IPS-18c (cell line): ENCODE measurements around the gene ADM2.
"Not testable (repeated sequence)": the region's sequence is repeated elsewhere in the genome, so short reads cannot be mapped to it uniquely, and the experiment has no call there.

Experiments used
- H3K4me3 ChIP-seq: 2 replicates; pipeline ENCODE4 v1.7.0; 2013; ENCODE audit warnings: low read depth, mild to moderate bottlenecking, low read length, moderate library complexity; ENCODE audit not compliant: insufficient read depth
- H3K9me3 ChIP-seq: one replicate; pipeline ENCODE4 v1.6.1; 2013; ENCODE audit warnings: mild to moderate bottlenecking, low read length, moderate library complexity; ENCODE audit not compliant: control insufficient read depth, insufficient read depth

Gene ADM2, protein sequence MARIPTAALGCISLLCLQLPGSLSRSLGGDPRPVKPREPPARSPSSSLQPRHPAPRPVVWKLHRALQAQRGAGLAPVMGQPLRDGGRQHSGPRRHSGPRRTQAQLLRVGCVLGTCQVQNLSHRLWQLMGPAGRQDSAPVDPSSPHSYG

GRCh38 chr22:50481440-50482106 is at the start of gene ADM2:
Gene ADM2 (plus strand): TSS chr22:50481543. CDS start chr22:50481848, 305 bp downstream.
- Histone ChIP-seq H3K4me3 (peak within 1 kb of the TSS; percentile 71), H3K9me3 (no peaks in the 10 kb centered on the region)

- Histone ChIP-seq H3K4me3 (no peak overlapping the region), H3K9me3 (no peaks in the 10 kb centered on the region)
Measured at GRCh38 chr22:50432131-50432876, 49.0 kb upstream of the ADM2 start.

DNA sequence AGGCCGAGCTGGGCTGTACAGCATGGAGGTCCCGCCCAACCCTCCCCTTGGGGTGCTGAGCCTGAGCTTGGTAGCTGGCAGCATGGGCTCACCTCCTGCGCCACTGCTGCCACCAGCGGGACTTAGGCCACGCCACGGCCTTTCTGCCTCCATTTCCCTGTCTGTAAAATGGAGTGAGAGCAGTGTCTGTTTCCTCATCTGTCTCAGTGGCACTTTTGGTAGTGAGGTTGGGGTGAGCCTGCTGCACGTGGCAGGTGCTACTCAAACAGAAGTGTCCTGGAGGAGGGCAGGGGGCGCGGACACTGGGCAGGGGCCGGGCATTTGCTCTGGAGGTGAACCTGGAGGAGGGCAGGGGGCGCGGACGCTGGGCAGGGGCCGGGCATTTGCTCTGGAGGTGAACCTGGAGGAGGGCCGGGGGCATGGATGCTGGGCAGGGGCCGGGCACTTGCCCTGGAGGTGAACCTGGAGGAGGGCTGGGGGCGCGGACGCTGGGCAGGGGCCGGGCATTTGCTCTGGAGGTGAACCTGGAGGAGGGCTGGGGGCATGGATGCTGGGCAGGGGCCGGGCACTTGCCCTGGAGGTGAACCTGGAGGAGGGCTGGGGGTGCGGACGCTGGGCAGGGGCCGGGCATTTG is 48.3 kb upstream of the ADM2 start:
- H3K9me3 ChIP-seq, H3K4me3 ChIP-seq: not testable (repeated sequence)

DNA sequence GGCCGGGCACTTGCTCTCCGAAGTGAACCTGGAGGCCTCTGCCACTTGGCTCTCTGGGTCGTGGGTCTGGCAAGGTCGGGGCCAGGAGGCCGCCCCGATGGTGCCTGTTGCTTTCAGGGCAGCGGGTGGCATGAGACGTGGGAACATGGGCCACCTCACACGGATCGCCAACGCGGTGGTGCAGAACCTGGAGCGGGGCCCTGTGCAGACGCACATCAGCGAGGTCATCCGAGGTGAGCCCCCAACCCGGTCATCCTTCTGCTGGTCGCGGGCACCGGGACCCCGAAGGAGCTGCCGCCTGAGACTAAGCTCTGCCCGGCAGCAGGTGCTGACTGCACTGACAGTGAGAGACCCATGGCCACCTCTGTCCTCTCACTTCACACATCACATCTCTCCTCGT is 46.5 kb upstream of the ADM2 start:
- Histone ChIP-seq H3K4me3 (no peak overlapping the region), H3K9me3 (no peaks in the 10 kb centered on the region)

DNA sequence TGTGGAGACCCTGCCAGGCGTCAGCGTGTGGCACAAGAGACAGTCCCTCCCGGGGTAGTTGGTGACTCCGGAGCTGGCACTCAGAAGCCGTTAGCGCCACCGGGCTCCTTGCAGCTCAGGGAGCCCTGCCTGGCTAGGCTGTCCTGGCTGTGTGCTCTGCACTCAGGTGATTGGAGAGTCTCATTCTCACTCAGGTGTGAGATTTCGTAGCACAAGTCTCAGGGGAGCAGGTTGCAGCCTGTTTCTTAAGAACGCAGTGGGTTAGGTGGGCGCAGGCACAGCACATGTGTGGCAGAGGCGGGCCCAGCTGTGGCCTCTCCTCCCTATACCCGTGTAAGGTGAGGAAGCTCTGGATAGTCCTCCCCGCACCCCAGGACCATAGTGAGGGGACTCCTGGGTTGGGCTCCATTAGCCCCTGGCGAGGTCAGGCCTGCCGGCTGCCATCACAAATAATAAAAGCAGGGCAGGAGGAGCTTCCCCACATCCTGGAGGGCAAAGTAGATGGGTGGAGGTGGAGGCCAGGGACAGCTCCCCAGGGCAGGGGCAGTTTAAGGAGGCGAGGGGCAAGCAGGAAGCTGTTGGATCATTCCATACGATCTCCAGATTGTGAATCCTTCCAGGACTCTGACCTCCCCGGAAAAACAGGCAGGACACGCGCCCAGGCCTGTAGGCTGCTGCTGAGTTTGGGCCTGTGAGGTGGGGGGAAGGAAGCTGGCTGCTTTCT is 45.9 kb upstream of the ADM2 start:
- Histone ChIP-seq H3K9me3 (no peaks in the 10 kb centered on the region), H3K4me3 (no peak overlapping the region)

DNA sequence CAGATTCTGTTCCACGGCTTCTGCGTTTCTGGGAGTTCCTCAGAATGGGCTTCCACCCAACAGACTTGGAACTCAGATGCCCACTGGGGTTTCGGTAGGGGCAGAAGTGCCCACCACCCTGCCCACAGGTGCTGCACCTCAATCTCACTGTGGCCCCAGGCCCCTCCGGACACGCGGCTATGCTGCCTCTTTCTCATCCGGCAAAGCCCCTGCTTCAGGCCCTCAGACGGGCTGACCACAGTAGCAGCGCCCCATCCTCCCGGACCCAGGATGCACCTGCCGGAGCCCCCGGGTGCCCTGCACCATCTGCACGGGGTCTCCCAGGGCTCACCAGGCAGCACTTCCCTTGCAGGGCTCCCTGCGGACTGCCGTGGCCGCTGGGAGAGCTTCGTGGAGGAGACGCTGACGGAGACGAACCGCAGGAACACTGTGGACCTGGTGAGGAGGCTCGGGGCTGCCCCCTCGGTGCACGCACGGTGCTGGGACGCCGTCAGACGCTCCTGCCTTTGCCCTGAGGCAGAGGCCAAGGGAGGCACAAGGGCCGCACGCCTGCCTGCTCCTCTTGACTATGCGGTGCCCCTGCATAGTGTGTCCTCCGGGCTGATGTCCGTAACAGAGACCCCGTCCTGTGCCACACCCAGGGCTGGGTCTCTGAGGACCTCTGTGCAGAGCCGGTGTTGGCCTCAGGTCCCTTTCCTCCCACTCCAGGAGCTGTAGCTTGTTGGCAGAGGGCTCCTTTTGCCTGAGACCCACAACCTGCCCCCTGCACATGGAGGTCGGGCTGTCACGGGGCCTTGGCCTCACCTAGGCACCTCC is 45.1 kb upstream of the ADM2 start:
- Histone ChIP-seq H3K9me3 (no peaks in the 10 kb centered on the region), H3K4me3 (no peak overlapping the region)

DNA sequence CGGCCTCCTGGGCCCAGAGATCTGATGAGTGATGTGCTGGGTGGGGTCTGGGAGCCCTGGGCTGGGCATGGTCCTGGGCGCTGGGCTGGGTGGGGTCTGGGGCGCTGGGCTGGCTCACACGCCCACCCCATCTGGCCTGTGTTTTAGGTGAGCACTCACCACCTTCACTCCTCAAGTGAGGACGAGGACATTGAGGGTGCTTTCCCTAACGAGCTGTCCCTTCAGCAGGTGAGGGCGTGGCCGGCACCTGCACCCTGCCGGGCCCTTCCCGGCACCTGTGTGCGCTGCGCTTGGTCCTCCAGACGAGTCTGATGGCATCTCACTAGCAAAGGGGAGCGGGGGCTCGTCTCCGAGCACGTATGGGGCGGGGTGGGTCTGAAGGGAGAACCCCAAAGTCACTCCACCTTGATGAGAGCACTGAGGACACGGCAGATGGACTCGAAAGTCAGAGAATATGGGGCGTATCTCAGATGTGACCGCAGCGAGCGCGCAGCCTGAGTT is 44.5 kb upstream of the ADM2 start:
- no peak overlapping the region for H3K4me3 ChIP-seq

DNA sequence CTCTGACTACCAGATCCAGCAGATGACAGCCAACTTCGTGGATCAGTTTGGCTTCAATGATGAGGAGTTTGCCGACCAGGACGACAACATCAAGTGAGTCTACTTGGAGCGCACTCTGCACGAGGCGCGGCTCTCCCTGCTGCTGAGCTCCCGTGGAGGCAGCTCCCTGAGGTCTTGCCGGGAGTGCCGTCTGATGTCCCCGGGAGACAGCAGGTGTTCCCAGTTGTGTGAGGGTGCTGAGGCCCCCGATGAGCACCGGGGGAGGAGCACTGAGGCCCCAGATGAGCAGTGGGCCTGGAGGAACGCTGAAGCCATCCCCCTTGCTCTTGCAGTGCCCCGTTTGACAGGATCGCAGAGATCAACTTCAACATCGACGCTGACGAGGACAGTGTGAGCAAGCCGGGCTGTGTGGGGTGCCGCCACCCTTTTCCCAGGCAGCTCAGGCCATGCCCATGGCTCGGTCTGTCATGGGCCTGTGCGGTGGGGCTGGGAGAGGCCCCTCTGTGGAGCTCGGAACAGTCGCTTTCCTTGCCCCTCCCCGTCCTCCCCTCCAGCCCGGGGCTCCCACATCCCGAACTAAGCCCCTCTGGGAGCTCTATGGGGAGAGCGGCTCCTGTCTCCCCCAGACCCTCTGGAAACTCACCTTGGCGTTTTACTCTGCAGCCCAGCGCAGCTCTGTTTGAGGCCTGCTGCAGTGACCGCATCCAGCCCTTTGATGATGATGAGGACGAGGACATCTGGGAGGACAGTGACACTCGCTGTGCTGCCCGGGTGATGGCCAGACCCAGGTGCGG is 43.6 kb upstream of the ADM2 start:
- H3K4me3 ChIP-seq = no peak overlapping the region

More for the DNA sequence above, 44.5 kb upstream of the ADM2 start:
- no peaks in the 10 kb centered on the region for H3K9me3 ChIP-seq

GRCh38 chr22:50438305-50439275 is 42.8 kb upstream of the ADM2 start:
- Histone ChIP-seq H3K9me3 (no peaks in the 10 kb centered on the region), H3K4me3 (no peak overlapping the region)

More for the DNA sequence above, 43.6 kb upstream of the ADM2 start:
- H3K9me3 ChIP-seq = no peaks in the 10 kb centered on the region

GRCh38 chr22:50439314-50439870 is 42.0 kb upstream of the ADM2 start:
- no peaks in the 10 kb centered on the region for H3K9me3 ChIP-seq

GRCh38 chr22:50439871-50440331 is 41.4 kb upstream of the ADM2 start:
- no peaks in the 10 kb centered on the region for H3K9me3 ChIP-seq
- H3K4me3 ChIP-seq = no peak overlapping the region

More at GRCh38 chr22:50439314-50439870, 42.0 kb upstream of the ADM2 start:
- no peak overlapping the region for H3K4me3 ChIP-seq

GRCh38 chr22:50440544-50441249 is 40.6 kb upstream of the ADM2 start:
- Histone ChIP-seq H3K4me3 (no peak overlapping the region), H3K9me3 (no peaks in the 10 kb centered on the region)

DNA sequence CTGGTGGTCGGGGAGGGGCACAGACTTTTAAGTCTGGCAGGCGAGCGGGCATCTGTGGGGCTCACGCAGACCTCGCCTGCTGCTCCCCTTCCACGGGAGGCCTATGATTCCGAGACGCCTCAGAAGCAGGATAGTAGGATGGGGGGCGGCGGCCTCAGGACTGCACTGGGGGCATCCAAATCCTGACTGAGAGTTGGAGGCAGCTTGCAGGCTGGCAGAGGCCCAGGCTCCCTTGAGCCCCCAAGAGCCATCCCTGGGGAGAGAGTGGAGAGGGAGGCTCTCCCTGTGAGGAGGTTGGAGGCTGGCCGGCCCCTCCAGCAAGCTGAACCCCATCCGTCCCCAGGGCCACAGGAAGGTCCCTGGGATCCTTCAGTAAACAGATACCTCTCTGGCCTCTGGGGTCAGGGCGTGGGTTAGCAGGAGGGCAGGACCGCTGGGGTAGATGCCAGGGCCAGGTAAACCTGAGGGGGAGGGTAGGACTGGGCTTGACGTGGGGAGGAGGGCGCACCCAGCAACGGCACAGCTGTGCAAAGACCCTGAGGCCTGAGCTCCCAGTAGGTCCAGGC is 39.8 kb upstream of the ADM2 start:
- Histone ChIP-seq H3K9me3 (no peaks in the 10 kb centered on the region), H3K4me3 (no peak overlapping the region)

DNA sequence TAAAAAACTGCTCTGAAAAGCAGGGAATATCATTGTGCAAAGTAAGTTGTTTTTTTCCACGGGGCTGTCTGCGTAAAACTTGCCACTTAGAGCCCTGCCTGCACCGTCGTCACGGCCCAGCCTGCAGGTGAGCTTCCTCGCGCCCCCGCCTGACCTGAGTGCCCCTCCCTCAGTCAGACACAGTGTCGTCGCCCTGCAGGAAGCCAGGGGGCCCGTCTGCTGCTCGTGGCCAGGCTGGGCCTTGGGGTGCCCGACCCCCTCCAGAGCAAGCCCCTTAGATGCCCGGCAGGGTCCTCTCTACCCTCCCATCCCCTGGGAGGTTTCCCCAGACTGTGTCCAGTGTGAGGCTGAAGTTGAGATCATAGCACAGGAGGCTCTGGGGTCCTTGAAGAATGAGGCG is 38.1 kb upstream of the ADM2 start:
- Histone ChIP-seq H3K4me3 (no peak overlapping the region), H3K9me3 (peaks cover 2% of the 10 kb centered on the region)
